ENCODE results near the gene FOXJ3. TPM values are rescaled to one million over a fixed set of nuclear protein-coding genes. Genes with fewer than 3 reads are reported as not detected.
A peak's percentile ranks its signal among the peaks of the same experiment; 100 is the strongest.

Gene FOXJ3
- total and polyA plus RNA-seq, 2 of the 13 experiments (the other 11 are each of a cell fraction or from before 2014, with no cell fraction given): 16.6 to 48.5 TPM

DNA sequence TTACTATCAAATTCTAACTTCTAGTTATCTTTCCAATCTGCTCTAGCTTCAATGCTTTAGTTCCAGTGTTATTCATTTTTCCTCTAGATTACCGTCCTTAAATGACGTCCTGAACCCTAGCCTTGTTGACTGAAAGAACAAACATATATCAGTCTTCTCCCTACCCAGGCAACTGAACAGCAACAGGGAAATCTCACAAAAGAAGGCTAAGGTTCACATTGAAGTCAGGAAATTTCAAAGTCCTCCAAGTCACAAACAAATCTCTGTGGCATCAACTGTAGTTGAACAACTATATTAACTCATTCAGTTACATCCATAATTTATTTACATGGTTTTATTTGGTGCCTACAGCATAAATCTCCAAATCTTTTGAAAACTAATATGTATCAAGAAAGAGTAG lies 19.5 kb downstream of the FOXJ3 start (continued):
- TF ChIP-seq, protein P1, sequence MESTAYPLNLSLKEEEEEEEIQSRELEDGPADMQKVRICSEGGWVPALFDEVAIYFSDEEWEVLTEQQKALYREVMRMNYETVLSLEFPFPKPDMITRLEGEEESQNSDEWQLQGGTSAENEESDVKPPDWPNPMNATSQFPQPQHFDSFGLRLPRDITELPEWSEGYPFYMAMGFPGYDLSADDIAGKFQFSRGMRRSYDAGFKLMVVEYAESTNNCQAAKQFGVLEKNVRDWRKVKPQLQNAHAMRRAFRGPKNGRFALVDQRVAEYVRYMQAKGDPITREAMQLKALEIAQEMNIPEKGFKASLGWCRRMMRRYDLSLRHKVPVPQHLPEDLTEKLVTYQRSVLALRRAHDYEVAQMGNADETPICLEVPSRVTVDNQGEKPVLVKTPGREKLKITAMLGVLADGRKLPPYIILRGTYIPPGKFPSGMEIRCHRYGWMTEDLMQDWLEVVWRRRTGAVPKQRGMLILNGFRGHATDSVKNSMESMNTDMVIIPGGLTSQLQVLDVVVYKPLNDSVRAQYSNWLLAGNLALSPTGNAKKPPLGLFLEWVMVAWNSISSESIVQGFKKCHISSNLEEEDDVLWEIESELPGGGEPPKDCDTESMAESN (CRISPR knock-in tag; conservative IDR thresholded peaks at IDR 0.05): no peak
- TF ChIP-seq HDAC2 (CRISPR knock-in tag; IDR thresholded peaks at IDR 0.05): peak; percentile 25; the same call in 1 of the 2 replicates
- 0 out of 2 replicates have a peak, but pooled peaks have one; percentile 52 for TF ChIP-seq ZNF317 (CRISPR knock-in tag; IDR thresholded peaks at IDR 0.05)
- TF ChIP-seq TEAD3 (CRISPR knock-in tag; optimal IDR thresholded peaks at IDR 0.05; ENCODE audit: borderline replicate concordance): peak; percentile 16
- TF ChIP-seq CHCHD3 (CRISPR knock-in tag; IDR thresholded peaks at IDR 0.05): no peak
- no peak for TF ChIP-seq MED13 (CRISPR knock-in tag; IDR thresholded peaks at IDR 0.05)
- TF ChIP-seq, protein P2, sequence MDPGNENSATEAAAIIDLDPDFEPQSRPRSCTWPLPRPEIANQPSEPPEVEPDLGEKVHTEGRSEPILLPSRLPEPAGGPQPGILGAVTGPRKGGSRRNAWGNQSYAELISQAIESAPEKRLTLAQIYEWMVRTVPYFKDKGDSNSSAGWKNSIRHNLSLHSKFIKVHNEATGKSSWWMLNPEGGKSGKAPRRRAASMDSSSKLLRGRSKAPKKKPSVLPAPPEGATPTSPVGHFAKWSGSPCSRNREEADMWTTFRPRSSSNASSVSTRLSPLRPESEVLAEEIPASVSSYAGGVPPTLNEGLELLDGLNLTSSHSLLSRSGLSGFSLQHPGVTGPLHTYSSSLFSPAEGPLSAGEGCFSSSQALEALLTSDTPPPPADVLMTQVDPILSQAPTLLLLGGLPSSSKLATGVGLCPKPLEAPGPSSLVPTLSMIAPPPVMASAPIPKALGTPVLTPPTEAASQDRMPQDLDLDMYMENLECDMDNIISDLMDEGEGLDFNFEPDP (CRISPR knock-in tag; conservative IDR thresholded peaks at IDR 0.05): no peak
- TF ChIP-seq RARA (CRISPR knock-in tag; IDR thresholded peaks at IDR 0.05): peak; percentile 77
- TF ChIP-seq ZNF3 (CRISPR knock-in tag; IDR thresholded peaks at IDR 0.05): no peak
- TF ChIP-seq, protein P3, sequence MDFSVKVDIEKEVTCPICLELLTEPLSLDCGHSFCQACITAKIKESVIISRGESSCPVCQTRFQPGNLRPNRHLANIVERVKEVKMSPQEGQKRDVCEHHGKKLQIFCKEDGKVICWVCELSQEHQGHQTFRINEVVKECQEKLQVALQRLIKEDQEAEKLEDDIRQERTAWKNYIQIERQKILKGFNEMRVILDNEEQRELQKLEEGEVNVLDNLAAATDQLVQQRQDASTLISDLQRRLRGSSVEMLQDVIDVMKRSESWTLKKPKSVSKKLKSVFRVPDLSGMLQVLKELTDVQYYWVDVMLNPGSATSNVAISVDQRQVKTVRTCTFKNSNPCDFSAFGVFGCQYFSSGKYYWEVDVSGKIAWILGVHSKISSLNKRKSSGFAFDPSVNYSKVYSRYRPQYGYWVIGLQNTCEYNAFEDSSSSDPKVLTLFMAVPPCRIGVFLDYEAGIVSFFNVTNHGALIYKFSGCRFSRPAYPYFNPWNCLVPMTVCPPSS (IDR thresholded peaks at IDR 0.05): no peak
- TF ChIP-seq TMF1 (CRISPR knock-in tag; IDR thresholded peaks at IDR 0.05; ENCODE audit: low read depth): no peak
- TF ChIP-seq RBAK (CRISPR knock-in tag; IDR thresholded peaks at IDR 0.05): no peak
- TF ChIP-seq, protein P4, sequence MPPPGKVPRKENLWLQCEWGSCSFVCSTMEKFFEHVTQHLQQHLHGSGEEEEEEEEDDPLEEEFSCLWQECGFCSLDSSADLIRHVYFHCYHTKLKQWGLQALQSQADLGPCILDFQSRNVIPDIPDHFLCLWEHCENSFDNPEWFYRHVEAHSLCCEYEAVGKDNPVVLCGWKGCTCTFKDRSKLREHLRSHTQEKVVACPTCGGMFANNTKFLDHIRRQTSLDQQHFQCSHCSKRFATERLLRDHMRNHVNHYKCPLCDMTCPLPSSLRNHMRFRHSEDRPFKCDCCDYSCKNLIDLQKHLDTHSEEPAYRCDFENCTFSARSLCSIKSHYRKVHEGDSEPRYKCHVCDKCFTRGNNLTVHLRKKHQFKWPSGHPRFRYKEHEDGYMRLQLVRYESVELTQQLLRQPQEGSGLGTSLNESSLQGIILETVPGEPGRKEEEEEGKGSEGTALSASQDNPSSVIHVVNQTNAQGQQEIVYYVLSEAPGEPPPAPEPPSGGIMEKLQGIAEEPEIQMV (CRISPR knock-in tag; IDR thresholded peaks at IDR 0.05; ENCODE audit: low read depth): no peak
- no peak for TF ChIP-seq STAG1 (CRISPR knock-in tag; IDR thresholded peaks at IDR 0.05)
- no peak for TF ChIP-seq ZNF367 (CRISPR knock-in tag; IDR thresholded peaks at IDR 0.05; ENCODE audit: borderline replicate concordance)
- TF ChIP-seq, protein P5, sequence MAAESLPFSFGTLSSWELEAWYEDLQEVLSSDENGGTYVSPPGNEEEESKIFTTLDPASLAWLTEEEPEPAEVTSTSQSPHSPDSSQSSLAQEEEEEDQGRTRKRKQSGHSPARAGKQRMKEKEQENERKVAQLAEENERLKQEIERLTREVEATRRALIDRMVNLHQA (CRISPR knock-in tag; IDR thresholded peaks at IDR 0.05): no peak
- TF ChIP-seq SYNCRIP (IDR thresholded peaks at IDR 0.05; ENCODE audit: insufficient read depth, low read depth, low read length): no peak
- peak; percentile 39; the same call in 1 of the 2 replicates for TF ChIP-seq FOXO1 (CRISPR knock-in tag; IDR thresholded peaks at IDR 0.05)
- TF ChIP-seq RAD51 (IDR thresholded peaks at IDR 0.05; ENCODE audit: borderline replicate concordance): no peak
- TF ChIP-seq PTBP1 (IDR thresholded peaks at IDR 0.05; ENCODE audit: low read depth, low read length, poor library complexity, severe bottlenecking): no peak
- no peak for TF ChIP-seq SMAD9 (CRISPR knock-in tag; IDR thresholded peaks at IDR 0.05)
- peak; percentile 47; the same call in 1 of the 2 replicates for TF ChIP-seq FOXK1 (CRISPR knock-in tag; IDR thresholded peaks at IDR 0.05; ENCODE audit: borderline replicate concordance, low read depth)
- TF ChIP-seq, protein P6, sequence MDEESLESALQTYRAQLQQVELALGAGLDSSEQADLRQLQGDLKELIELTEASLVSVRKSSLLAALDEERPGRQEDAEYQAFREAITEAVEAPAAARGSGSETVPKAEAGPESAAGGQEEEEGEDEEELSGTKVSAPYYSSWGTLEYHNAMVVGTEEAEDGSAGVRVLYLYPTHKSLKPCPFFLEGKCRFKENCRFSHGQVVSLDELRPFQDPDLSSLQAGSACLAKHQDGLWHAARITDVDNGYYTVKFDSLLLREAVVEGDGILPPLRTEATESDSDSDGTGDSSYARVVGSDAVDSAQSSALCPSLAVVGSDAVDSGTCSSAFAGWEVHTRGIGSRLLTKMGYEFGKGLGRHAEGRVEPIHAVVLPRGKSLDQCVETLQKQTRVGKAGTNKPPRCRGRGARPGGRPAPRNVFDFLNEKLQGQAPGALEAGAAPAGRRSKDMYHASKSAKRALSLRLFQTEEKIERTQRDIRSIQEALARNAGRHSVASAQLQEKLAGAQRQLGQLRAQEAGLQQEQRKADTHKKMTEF (CRISPR knock-in tag; IDR thresholded peaks at IDR 0.05): peak; percentile 28; the same call in 1 of the 2 replicates
- no peak for TF ChIP-seq ATAD3A (CRISPR knock-in tag; IDR thresholded peaks at IDR 0.05)
- no peak for TF ChIP-seq MLLT10 (CRISPR knock-in tag; IDR thresholded peaks at IDR 0.05)
